Cardiac muscle cell (in vitro differentiated cells and primary cell): ENCODE data around the gene FGF1. TPM values are rescaled to one million over a fixed set of nuclear protein-coding genes. Genes with fewer than 3 reads are reported as not detected.

Experiments
- DNase-seq, 2 donors: peaks; one replicate each; pipeline versions ENCODE4 v3.0.0 to v3.0.0-alpha.2; 2010 to 2017; ENCODE audit warnings: low read depth in 1 of 2, low spot score in 1 of 2
- H3K27ac ChIP-seq: fragments of 200-600 bp; sonication (generic); 2 replicates; pipeline ENCODE4 v1.5.1; 2016
- H3K27me3 ChIP-seq: fragments of 200-600 bp; sonication (generic); 2 replicates; pipeline ENCODE4 v1.6.0; 2016; ENCODE audit warnings: control low read depth
- H3K36me3 ChIP-seq: fragments of 200-600 bp; sonication (generic); 2 replicates; pipeline ENCODE4 v1.5.1; 2016; ENCODE audit warnings: control low read depth
- H3K4me1 ChIP-seq: fragments of 200-600 bp; sonication (generic); 2 replicates; pipeline ENCODE4 v1.8.1; 2017; ENCODE audit warnings: low read depth, mild to moderate bottlenecking, mixed run types
- H3K4me3 ChIP-seq: fragments of 200-600 bp; sonication (generic); 2 replicates; pipeline ENCODE4 v1.5.1; 2016; ENCODE audit warnings: mild to moderate bottlenecking
- H3K9me3 ChIP-seq: fragments of 200-600 bp; sonication (generic); 2 replicates; pipeline ENCODE4 v1.5.1; 2017; ENCODE audit warnings: low read depth, mild to moderate bottlenecking, control low read depth
- CTCF ChIP-seq: IDR thresholded peaks from 2 replicates; pipeline ENCODE4 v1.5.1; 2012; ENCODE audit warnings: low read depth, mild to moderate bottlenecking, low read length
- polyA plus RNA-seq: library from polyadenylated mRNA; unstranded; fragments of >200 nt; fragmentation: Nextera tagmentation; extraction: Ambion mirVana; gene quantifications from 2 replicates; pipeline ENCODE4 v1.2.1, GENCODE V29; 2016
- total RNA-seq: library from RNA; depleted of rRNA; stranded (reverse); fragments of >200 nt; gene quantifications from 2 replicates; pipeline ENCODE4 v1.2.3, GENCODE V29; 2016

Gene FGF1
- total and polyA plus RNA-seq, 2 experiments from 2014 or later: not detected

- peak; percentile 62 to 82 for DNase-seq
- Histone ChIP-seq H3K4me1 (no peaks in the 10 kb centered on the region), H3K9me3 (no peaks in the 10 kb centered on the region), H3K36me3 (no peaks in the 10 kb centered on the region), H3K27ac (no peak overlapping the region), H3K27me3 (no peaks in the 10 kb centered on the region), H3K4me3 (no peak overlapping the region)
- TF ChIP-seq CTCF: peak; percentile 58
Measured at GRCh38 chr5:142716963-142717362, 31.1 kb upstream of the FGF1 start.

DNA sequence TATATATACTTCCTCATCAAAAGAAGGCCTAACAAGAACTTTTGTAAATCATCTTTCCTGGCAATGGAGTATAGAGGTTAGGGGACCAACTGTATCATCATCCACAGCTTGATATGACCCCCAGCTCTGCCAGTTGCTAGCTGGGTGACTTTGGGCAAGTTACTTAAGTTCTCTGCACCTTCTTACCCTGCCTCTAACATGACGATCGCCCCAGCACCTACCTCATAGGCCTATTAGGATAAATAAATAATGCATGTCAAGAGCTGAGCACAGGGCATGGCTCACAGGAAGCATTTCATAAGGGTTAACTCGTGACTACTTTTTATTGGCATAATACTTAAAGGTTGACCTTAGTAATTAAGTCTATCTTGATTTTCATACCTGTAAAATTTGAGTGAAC is 29.4 kb upstream of the FGF1 start:
- H3K27ac ChIP-seq: no peak overlapping the region

GRCh38 chr5:142713121-142713706 is 27.3 kb upstream of the FGF1 start:
- Histone ChIP-seq H3K27me3 (no peaks in the 10 kb centered on the region), H3K4me3 (peak overlapping the region; percentile 47), H3K9me3 (no peaks in the 10 kb centered on the region), H3K36me3 (no peaks in the 10 kb centered on the region), H3K27ac (peak overlapping the region; percentile 96), H3K4me1 (no peaks in the 10 kb centered on the region)
- TF ChIP-seq CTCF: peak; percentile 93
- peak; percentile 89 to 92 for DNase-seq

More for the DNA sequence above, 29.4 kb upstream of the FGF1 start:
- H3K27me3 ChIP-seq: no peaks in the 10 kb centered on the region
- H3K9me3 ChIP-seq: no peaks in the 10 kb centered on the region
- no peak for TF ChIP-seq CTCF
- H3K4me1 ChIP-seq: no peaks in the 10 kb centered on the region
- DNase-seq: no peak
- no peak overlapping the region for H3K4me3 ChIP-seq
- no peaks in the 10 kb centered on the region for H3K36me3 ChIP-seq

DNA sequence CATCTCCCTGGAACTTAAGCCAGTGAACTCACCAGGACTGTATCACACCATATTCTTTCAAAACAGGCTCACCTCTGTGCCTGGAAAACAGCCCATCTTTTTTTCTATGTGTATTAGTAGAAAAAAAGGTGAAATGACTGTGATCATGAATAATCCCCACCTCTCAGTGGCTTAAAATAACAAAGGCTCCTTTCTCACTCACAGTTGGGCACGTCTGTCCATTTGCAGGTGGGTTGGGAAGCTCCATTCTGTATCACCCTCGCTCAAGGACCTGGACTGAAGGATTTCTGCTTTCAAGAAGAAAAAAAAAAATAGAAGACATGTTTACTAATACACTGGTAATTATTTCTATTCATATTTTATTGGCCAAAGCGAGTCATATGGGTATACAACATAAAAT is 17.3 kb upstream of the FGF1 start:
- Histone ChIP-seq H3K27ac (no peak overlapping the region), H3K27me3 (no peaks in the 10 kb centered on the region), H3K4me1 (peaks cover 7% of the 10 kb centered on the region), H3K4me3 (no peak overlapping the region), H3K9me3 (no peaks in the 10 kb centered on the region), H3K36me3 (no peaks in the 10 kb centered on the region)
- TF ChIP-seq CTCF: no peak
- DNase-seq: no peak

DNA sequence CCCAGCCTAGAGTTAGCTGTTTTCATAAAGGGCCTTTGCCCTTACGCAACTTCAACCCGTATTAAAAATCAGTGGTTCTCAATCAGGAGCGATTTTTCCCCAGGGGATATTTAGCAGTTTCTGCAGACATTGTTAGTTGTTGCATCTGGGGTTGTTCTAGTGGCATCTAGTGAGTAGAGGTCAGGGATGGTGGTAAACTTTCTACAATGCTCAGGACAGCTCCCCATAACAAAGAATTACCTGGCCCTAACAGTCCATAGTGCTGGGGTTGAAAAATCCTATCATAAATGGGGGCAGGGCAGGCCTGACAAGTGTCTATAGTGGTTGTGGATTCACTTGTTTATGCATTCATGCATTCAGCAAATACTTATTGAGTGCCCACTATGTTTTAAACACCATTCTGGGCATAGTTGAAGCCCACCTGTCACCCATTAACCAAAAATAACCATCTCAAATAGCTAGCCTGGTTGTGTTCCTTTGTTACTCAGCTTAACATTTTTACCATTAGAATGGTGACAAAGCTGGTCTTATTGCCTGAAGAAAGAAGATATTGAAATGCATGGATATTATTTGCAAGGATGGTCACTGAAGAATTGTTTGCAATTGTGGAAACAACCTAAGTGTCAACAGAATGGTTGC is 15.9 kb upstream of the FGF1 start:
- Histone ChIP-seq H3K27me3 (no peaks in the 10 kb centered on the region), H3K9me3 (no peaks in the 10 kb centered on the region), H3K4me3 (no peak overlapping the region), H3K27ac (no peak overlapping the region), H3K36me3 (no peaks in the 10 kb centered on the region), H3K4me1 (peaks cover 19% of the 10 kb centered on the region)
- TF ChIP-seq CTCF: no peak
- no peak for DNase-seq
